Measurements from ENCODE around the gene ATP10D. TPM values are rescaled to one million over a fixed set of nuclear protein-coding genes. Genes with fewer than 3 reads are reported as not detected.

The ATP10D gene
- total RNA-seq: 14.4 and 24.1 TPM in 2 replicates

GRCh38 chr4:47485047-47485692 is at the start of gene ATP10D:
Gene ATP10D (plus strand): TSS chr4:47485275. CDS start chr4:47512541, 27,266 bp downstream.

GRCh38 chr4:47463235-47463956 is 21.7 kb upstream of the ATP10D start, which contains the start of gene COMMD8:
Gene COMMD8 (minus strand): TSS chr4:47463702. CDS start chr4:47463651, 51 bp downstream.

Other genes with a start within 250 kb of the ATP10D start
- 12.1 and 16.4 TPM in 2 replicates for gene COMMD8, start 21.6 kb upstream of the ATP10D start, total RNA-seq